HCT116 (cell line): ENCODE measurements around the gene CYP4F11. TPM values are rescaled to one million over a fixed set of nuclear protein-coding genes. Genes with fewer than 3 reads are reported as not detected.
A peak's percentile ranks its signal among the peaks of the same experiment; 100 is the strongest.

ENCODE experiments used
- ATAC-seq: fragments of 200-7000 bp; cut with Tn5 transposase; 2 replicates; pipeline ENCODE4 v1.9.1; 2020; ENCODE audit warnings: mild to moderate bottlenecking, moderate library complexity
- BruUV-seq: library from RNA; stranded (reverse); fragments of 400-500 nt; replicated peaks from 2 replicates; lab custom pipeline; 2021; lab: Mats Ljungman, UMichigan
- CTCF ChIA-PET: fragments of 300-600 bp; sonication (Branson Sonifier 250); formaldehyde crosslinking; loops from one replicate; lab custom pipeline; 2021; ENCODE audit warnings: antibody characterized with exemption; lab: Charles Lee
- POLR2A ChIA-PET: fragments of 300-600, 350-600 bp; sonication (Branson Sonifier 250); formaldehyde crosslinking; loops from one replicate; lab custom pipeline; 2021; ENCODE audit warnings: antibody characterized with exemption; lab: Charles Lee
- RAD21 ChIA-PET, 2 experiments: fragments of 300-600 bp; sonication (Branson Sonifier 250); formaldehyde crosslinking; loops; one replicate each; lab custom pipeline; 2023; ENCODE audit warnings: low total read pairs in 2 of 2; ENCODE audit not compliant: uncharacterized antibody in 2 of 2, unreplicated experiment in 2 of 2, low non-redundant PET in 1 of 2; lab: Charles Lee
- DNase-seq: peaks from one replicate; pipeline ENCODE4 v3.0.0-alpha.2; 2010; ENCODE audit warnings: low read depth, low spot score
- H2AFZ ChIP-seq: fragments of 200-600 bp; shearing (Covaris generic), sonication (generic); 2 replicates; pipeline ENCODE4 v1.6.1; 2017; ENCODE audit warnings: low read depth, mixed run types, mixed read lengths, antibody characterized with exemption, low read length; ENCODE audit not compliant: poor library complexity, severe bottlenecking
- H3K27ac ChIP-seq: 2 replicates; pipeline ENCODE4 v1.5.1; 2012; ENCODE audit warnings: low read depth, low read length
- H3K27me3 ChIP-seq: fragments of 200-600 bp; sonication (generic); 2 replicates; pipeline ENCODE4 v1.6.1; 2016; ENCODE audit warnings: mixed run types, low read length, mixed read lengths; ENCODE audit not compliant: insufficient read depth
- H3K36me3 ChIP-seq, 2 experiments: fragments of 200-500 bp in 1 of 2; fragments of 200-600 bp in 1 of 2; sonication (Bioruptor generic) in 1 of 2; sonication (generic) in 1 of 2; 2 replicates each; pipeline versions ENCODE4 v1.5.1 to v1.6.1; 2014 to 2016; ENCODE audit warnings: low read length in 2 of 2, inconsistent platforms in 1 of 2, mixed read lengths in 1 of 2, mixed run types in 1 of 2; ENCODE audit not compliant: insufficient read depth in 2 of 2, control insufficient read depth in 1 of 2
- H3K4me1 ChIP-seq, 2 experiments: fragments of 200-600 bp in 1 of 2; sonication (generic) in 1 of 2; 2 replicates each; pipeline versions ENCODE4 v1.5.1 to v1.6.1; 2012 to 2017; ENCODE audit warnings: low read length in 2 of 2, inconsistent platforms in 1 of 2, mild to moderate bottlenecking in 1 of 2, mixed read lengths in 1 of 2, mixed run types in 1 of 2, moderate library complexity in 1 of 2; ENCODE audit not compliant: insufficient read depth in 2 of 2, control insufficient read depth in 1 of 2
- H3K4me2 ChIP-seq: fragments of 200-600 bp; sonication (generic); 2 replicates; pipeline ENCODE4 v1.6.1; 2017; ENCODE audit warnings: mixed run types, low read length, mixed read lengths
- H3K4me3 ChIP-seq, 2 experiments: fragments of 200-600 bp in 1 of 2; sonication (generic) in 1 of 2; replicated peaks in 1 of 2; 2 replicates each; pipeline ENCODE4 v1.5.1; 2011 to 2016; ENCODE audit warnings: low read length in 2 of 2, control low read depth in 1 of 2, low read depth in 1 of 2, mild to moderate bottlenecking in 1 of 2, mixed read lengths in 1 of 2, mixed run types in 1 of 2
- H3K79me2 ChIP-seq: fragments of 200-600 bp; sonication (generic); 2 replicates; pipeline ENCODE4 v1.6.1; 2017; ENCODE audit warnings: mild to moderate bottlenecking, mixed run types, low read length, moderate library complexity, mixed read lengths; ENCODE audit not compliant: insufficient read depth
- H3K9ac ChIP-seq: fragments of 200-600 bp; sonication (generic); 2 replicates; pipeline ENCODE4 v1.6.1; 2016; ENCODE audit warnings: low read length, mixed read lengths
- H3K9me2 ChIP-seq: fragments of 200-600 bp; sonication (generic), shearing (Covaris generic); 2 replicates; pipeline ENCODE4 v1.6.1; 2017; ENCODE audit warnings: mixed run types, mild to moderate bottlenecking, moderate library complexity; ENCODE audit not compliant: insufficient read depth
- H3K9me3 ChIP-seq, 2 experiments: fragments of 200-500 bp in 1 of 2; fragments of 200-600 bp in 1 of 2; sonication (Bioruptor generic) in 1 of 2; sonication (generic) in 1 of 2; 2 replicates each; pipeline ENCODE4 v1.6.1; 2014 to 2017; ENCODE audit warnings: low read length in 2 of 2, mixed read lengths in 2 of 2, inconsistent platforms in 1 of 2, low read depth in 1 of 2, mild to moderate bottlenecking in 1 of 2, mixed run types in 1 of 2, moderate library complexity in 1 of 2; ENCODE audit not compliant: control insufficient read depth in 1 of 2, insufficient read depth in 1 of 2
- H4K20me1 ChIP-seq: fragments of 200-600 bp; sonication (generic), shearing (Covaris generic); 2 replicates; pipeline ENCODE4 v1.6.1; 2017; ENCODE audit warnings: mixed run types, mild to moderate bottlenecking, moderate library complexity; ENCODE audit not compliant: insufficient read depth
- CBX3 ChIP-seq: IDR thresholded peaks from 2 replicates; pipeline ENCODE4 v1.6.1; 2012; ENCODE audit warnings: low read depth
- CEBPB ChIP-seq: IDR thresholded peaks from 2 replicates; pipeline ENCODE4 v1.6.1; 2012; ENCODE audit warnings: low read depth
- ELF1 ChIP-seq: IDR thresholded peaks from 2 replicates; pipeline ENCODE4 v1.6.1; 2012; ENCODE audit warnings: low read depth, borderline replicate concordance
- EZH2 ChIP-seq: fragments of 200-600 bp; sonication (generic); IDR thresholded peaks from 2 replicates; pipeline ENCODE4 v1.6.1; 2017; ENCODE audit warnings: antibody characterized with exemption, mixed run types
- FOSL1 ChIP-seq: IDR thresholded peaks from 2 replicates; pipeline ENCODE4 v1.6.1; 2012; ENCODE audit warnings: low read depth
- SIN3A ChIP-seq: IDR thresholded peaks from 2 replicates; pipeline ENCODE4 v1.6.1; 2012; ENCODE audit warnings: low read depth
- SP1 ChIP-seq: IDR thresholded peaks from 2 replicates; pipeline ENCODE4 v1.6.1; 2012; ENCODE audit warnings: low read depth
- TCF7L2 ChIP-seq: IDR thresholded peaks from 2 replicates; pipeline ENCODE4 v1.7.0; 2011; ENCODE audit warnings: borderline replicate concordance, inconsistent platforms; ENCODE audit not compliant: insufficient read depth, insufficient read length; ENCODE audit errors: extremely low read depth
- intact Hi-C: fragments of 100-400 bp; cut with micrococcal nuclease; formaldehyde crosslinking; loops from 2 replicates; pipeline ENCODE4 v1.10.0; 2022
- total RNA-seq: library from RNA; stranded (reverse); gene quantifications from one replicate; pipeline ENCODE4 v1.2.1, GENCODE V29; 2021; ENCODE audit not compliant: unreplicated experiment
- TF ChIP-seq, protein P1 (sequence below), 3 experiments: fragments of 200-600 bp in 1 of 3; sonication (generic) in 1 of 3; IDR thresholded peaks in 2 of 3; conservative IDR thresholded peaks in 1 of 3; 2 replicates each; pipeline ENCODE4 v1.5.1; 2012 to 2017; ENCODE audit warnings: low read depth in 2 of 3, low read length in 2 of 3, antibody characterized with exemption in 1 of 3, borderline replicate concordance in 1 of 3, control low read depth in 1 of 3, mild to moderate bottlenecking in 1 of 3, mixed read lengths in 1 of 3, mixed run types in 1 of 3, moderate library complexity in 1 of 3; ENCODE audit not compliant: insufficient read depth in 1 of 3
- TF ChIP-seq, protein P2 (sequence below): IDR thresholded peaks from 2 replicates; pipeline ENCODE4 v1.6.1; 2011; ENCODE audit warnings: mild to moderate bottlenecking, low read length, moderate library complexity; ENCODE audit not compliant: insufficient replicate concordance; ENCODE audit errors: extremely low read depth
- TF ChIP-seq, protein P3 (sequence below): IDR thresholded peaks from 2 replicates; pipeline ENCODE4 v1.6.1; 2012; ENCODE audit warnings: low read depth
- TF ChIP-seq, protein P4 (sequence below): IDR thresholded peaks from 2 replicates; pipeline ENCODE4 v1.6.1; 2012

CYP4F11 gene
- total RNA-seq, 1 experiment from 2014 or later = 17.9 TPM

DNA sequence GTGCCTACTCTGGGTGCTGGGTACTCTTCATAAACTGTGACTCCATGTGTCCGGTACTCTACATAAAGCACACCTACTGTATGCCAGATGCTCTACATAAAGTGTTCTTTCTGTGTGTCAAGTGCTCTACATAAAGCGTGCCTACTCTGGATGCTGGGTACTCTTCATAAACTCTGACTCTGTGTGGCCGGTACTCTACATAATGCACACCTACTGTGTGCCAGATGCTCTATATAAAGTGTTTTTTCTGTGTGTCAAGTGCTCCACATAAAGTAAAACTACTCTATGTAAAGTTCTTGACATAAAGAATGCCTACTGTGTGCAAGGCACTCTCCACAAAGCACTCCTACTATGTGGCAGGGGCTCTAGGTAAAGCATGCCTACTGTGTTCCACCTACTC is 1.8 kb upstream of the CYP4F11 start (continued):
- TF ChIP-seq FOSL1 = no peak
- TF ChIP-seq TCF7L2 = no peak
- TF ChIP-seq CEBPB = no peak
- no peak for TF ChIP-seq ELF1
- no peak for TF ChIP-seq CBX3
- TF ChIP-seq, protein P1, sequence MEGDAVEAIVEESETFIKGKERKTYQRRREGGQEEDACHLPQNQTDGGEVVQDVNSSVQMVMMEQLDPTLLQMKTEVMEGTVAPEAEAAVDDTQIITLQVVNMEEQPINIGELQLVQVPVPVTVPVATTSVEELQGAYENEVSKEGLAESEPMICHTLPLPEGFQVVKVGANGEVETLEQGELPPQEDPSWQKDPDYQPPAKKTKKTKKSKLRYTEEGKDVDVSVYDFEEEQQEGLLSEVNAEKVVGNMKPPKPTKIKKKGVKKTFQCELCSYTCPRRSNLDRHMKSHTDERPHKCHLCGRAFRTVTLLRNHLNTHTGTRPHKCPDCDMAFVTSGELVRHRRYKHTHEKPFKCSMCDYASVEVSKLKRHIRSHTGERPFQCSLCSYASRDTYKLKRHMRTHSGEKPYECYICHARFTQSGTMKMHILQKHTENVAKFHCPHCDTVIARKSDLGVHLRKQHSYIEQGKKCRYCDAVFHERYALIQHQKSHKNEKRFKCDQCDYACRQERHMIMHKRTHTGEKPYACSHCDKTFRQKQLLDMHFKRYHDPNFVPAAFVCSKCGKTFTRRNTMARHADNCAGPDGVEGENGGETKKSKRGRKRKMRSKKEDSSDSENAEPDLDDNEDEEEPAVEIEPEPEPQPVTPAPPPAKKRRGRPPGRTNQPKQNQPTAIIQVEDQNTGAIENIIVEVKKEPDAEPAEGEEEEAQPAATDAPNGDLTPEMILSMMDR (IDR thresholded peaks at IDR 0.05 in 2 of 3, conservative IDR thresholded peaks at IDR 0.05 in 1 of 3; ENCODE audit: borderline replicate concordance in 1 of 3, insufficient read depth in 1 of 3, low read depth in 2 of 3, low read length in 2 of 3) = no peak

DNA sequence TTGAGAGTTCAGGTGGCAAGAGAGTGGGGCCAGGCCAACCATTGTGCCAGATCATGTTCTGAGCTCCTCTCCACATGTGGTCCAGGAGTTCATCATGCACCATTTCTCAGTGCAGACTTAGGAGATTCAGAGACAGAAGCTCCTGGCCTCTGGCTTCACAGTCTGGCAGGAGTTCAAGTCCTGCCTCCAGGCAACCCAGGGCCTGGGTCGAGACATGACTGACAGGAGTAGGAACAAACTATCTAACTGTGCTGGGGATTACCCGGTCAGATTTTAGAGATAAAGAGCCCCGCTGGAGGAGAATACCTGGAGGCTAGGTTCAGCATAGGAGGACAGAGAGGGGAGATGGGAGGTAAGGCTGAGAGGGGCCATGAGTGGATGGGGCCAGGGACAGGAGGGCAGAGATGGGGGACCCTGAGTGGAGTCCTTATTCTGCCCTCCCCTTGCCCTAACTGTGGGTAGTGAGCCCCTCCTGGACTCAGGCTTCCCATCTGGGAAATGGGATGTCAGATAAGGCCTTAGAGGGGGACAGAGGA is 906 bp upstream of the CYP4F11 start:
- DNase-seq (peak; percentile 31), ATAC-seq (peak; percentile 58)
- ChIA-PET RAD21 (no interaction called here), CTCF (interaction anchor here (1.2 to 1.4 kb wide), 2 partner anchors 123 to 125 kb away, joined by 3 to 4 read pairs; no protein-coding TSS in a partner anchor), POLR2A (no interaction called here)
- peak overlapping the region; percentile 96 for H3K4me2 ChIP-seq
- BruUV-seq = no TSS peak
- H3K27me3 ChIP-seq = no peaks in the 10 kb centered on the region
- H3K36me3 ChIP-seq = peaks cover 0 to 4% of the 10 kb centered on the region in 2 experiments; a peak in 1 of 4 replicates
- peak overlapping the region in 1 of 2 experiments; percentile 73; a peak in 2 of 4 replicates for H3K4me3 ChIP-seq
- H3K27ac ChIP-seq = peak overlapping the region; percentile 93
- no peaks in the 10 kb centered on the region for H4K20me1 ChIP-seq
- peaks cover 4 to 5% of the 10 kb centered on the region in 2 experiments; a peak in 1 of 4 replicates for H3K9me3 ChIP-seq
- peak overlapping the region; percentile 72 for H3K9ac ChIP-seq
- H3K9me2 ChIP-seq = no peaks in the 10 kb centered on the region
- H3K4me1 ChIP-seq = peaks cover 21 to 29% of the 10 kb centered on the region in 2 experiments
- H3K79me2 ChIP-seq = peaks cover 4% of the 10 kb centered on the region; the same call in 1 of the 2 replicates
- intact Hi-C loops = no loop called here
- no peak overlapping the region for H2AFZ ChIP-seq
- TF ChIP-seq SP1 (no peak), ELF1 (no peak), CEBPB (no peak), EZH2 (no peak), SIN3A (no peak), TCF7L2 (no peak)
- TF ChIP-seq, protein P2, sequence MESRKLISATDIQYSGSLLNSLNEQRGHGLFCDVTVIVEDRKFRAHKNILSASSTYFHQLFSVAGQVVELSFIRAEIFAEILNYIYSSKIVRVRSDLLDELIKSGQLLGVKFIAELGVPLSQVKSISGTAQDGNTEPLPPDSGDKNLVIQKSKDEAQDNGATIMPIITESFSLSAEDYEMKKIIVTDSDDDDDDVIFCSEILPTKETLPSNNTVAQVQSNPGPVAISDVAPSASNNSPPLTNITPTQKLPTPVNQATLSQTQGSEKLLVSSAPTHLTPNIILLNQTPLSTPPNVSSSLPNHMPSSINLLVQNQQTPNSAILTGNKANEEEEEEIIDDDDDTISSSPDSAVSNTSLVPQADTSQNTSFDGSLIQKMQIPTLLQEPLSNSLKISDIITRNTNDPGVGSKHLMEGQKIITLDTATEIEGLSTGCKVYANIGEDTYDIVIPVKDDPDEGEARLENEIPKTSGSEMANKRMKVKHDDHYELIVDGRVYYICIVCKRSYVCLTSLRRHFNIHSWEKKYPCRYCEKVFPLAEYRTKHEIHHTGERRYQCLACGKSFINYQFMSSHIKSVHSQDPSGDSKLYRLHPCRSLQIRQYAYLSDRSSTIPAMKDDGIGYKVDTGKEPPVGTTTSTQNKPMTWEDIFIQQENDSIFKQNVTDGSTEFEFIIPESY = no peak
- TF ChIP-seq, protein P1 (IDR thresholded peaks at IDR 0.05 in 2 of 3, conservative IDR thresholded peaks at IDR 0.05 in 1 of 3; ENCODE audit: borderline replicate concordance in 1 of 3, insufficient read depth in 1 of 3, low read depth in 2 of 3, low read length in 2 of 3) = no peak
- TF ChIP-seq, protein P3, sequence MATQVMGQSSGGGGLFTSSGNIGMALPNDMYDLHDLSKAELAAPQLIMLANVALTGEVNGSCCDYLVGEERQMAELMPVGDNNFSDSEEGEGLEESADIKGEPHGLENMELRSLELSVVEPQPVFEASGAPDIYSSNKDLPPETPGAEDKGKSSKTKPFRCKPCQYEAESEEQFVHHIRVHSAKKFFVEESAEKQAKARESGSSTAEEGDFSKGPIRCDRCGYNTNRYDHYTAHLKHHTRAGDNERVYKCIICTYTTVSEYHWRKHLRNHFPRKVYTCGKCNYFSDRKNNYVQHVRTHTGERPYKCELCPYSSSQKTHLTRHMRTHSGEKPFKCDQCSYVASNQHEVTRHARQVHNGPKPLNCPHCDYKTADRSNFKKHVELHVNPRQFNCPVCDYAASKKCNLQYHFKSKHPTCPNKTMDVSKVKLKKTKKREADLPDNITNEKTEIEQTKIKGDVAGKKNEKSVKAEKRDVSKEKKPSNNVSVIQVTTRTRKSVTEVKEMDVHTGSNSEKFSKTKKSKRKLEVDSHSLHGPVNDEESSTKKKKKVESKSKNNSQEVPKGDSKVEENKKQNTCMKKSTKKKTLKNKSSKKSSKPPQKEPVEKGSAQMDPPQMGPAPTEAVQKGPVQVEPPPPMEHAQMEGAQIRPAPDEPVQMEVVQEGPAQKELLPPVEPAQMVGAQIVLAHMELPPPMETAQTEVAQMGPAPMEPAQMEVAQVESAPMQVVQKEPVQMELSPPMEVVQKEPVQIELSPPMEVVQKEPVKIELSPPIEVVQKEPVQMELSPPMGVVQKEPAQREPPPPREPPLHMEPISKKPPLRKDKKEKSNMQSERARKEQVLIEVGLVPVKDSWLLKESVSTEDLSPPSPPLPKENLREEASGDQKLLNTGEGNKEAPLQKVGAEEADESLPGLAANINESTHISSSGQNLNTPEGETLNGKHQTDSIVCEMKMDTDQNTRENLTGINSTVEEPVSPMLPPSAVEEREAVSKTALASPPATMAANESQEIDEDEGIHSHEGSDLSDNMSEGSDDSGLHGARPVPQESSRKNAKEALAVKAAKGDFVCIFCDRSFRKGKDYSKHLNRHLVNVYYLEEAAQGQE = no peak
- TF ChIP-seq, protein P4, sequence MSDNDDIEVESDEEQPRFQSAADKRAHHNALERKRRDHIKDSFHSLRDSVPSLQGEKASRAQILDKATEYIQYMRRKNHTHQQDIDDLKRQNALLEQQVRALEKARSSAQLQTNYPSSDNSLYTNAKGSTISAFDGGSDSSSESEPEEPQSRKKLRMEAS = no peak
